Activated T-helper 2 cell treated with anti-CD3 and anti-CD28 coated beads, Interferon-gamma antibody, Interleukin-2, Interleukin-4, amounts not matched to agents 10 μg/mL and 5 μg/mL and 100 μg/mL, durations not matched to agents 14 hours and 24 hours and 36 hours (primary cell): Measurements from ENCODE around the gene ORC6. TPM values are rescaled to one million over a fixed set of nuclear protein-coding genes. Genes with fewer than 3 reads are reported as not detected.

Experiments
- DNase-seq: peaks from one replicate; pipeline ENCODE4 v3.0.0; 2021; ENCODE audit warnings: low spot score
- H3K27ac Mint-ChIP-seq: one replicate; pipeline ENCODE4 v1.8.0; 2021; ENCODE audit warnings: mixed read lengths
- H3K27me3 Mint-ChIP-seq: one replicate; pipeline ENCODE4 v1.8.0; 2021; ENCODE audit warnings: low read depth, mixed read lengths
- H3K36me3 Mint-ChIP-seq: one replicate; pipeline ENCODE4 v1.8.0; 2021; ENCODE audit warnings: low read depth, mixed read lengths
- H3K4me1 Mint-ChIP-seq: one replicate; pipeline ENCODE4 v1.8.0; 2021; ENCODE audit warnings: low read depth, mixed read lengths
- H3K4me3 Mint-ChIP-seq: one replicate; pipeline ENCODE4 v1.8.0; 2021; ENCODE audit warnings: low read depth, mild to moderate bottlenecking, moderate library complexity, mixed read lengths
- H3K9me3 Mint-ChIP-seq: one replicate; pipeline ENCODE4 v1.8.0; 2021; ENCODE audit warnings: mixed read lengths
- intact Hi-C: fragments of 100-400 bp; cut with micrococcal nuclease; formaldehyde crosslinking; loops from one replicate; pipeline ENCODE4 v1.15.1; 2023
- total RNA-seq: library from RNA; stranded (reverse); gene quantifications from 2 replicates; pipeline ENCODE4 v1.2.3, GENCODE V29; 2022

The ORC6 gene
- total RNA-seq, 1 donor from 2014 or later: 56.8 TPM

DNA sequence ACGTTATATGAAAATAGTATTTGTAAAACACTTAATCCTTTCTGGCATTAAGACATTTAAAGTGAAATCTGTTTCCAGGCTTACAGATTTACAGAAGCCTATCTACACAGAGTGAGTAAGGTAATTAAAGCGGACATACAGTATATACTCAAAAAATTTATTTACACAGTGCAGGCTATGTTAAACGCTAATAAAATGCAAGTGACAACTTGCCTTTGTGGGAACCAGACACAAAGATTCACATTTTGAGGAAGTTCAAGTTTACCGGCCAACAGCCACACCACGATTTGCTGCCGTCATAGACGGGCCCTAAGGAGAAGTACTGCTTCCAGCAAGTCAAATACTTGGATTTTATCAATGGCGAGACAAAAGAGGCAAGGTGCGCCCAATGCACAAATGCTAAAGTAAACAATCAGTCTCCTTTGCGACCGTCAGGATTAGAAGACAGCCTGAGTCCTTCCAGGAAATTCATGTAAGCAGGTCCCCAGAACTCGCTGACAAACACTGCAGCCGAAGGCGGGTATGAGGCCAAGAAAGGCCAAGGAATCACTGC, 1.3 kb upstream of the ORC6 start:
- H3K9me3 Mint-ChIP-seq: no peaks in the 10 kb centered on the region
- H3K36me3 Mint-ChIP-seq: peaks cover 19% of the 10 kb centered on the region
- intact Hi-C loops: loop anchor here (2.0 to 5.0 kb wide), 3 partner anchors 66 to 774 kb away; partner anchors contain the start of genes DNAJA2, ITFG1, PHKB and SHCBP1
- H3K4me1 Mint-ChIP-seq: peaks cover 46% of the 10 kb centered on the region
- DNase-seq: no peak
- H3K27me3 Mint-ChIP-seq: no peaks in the 10 kb centered on the region
- no peak overlapping the region for H3K27ac Mint-ChIP-seq
- H3K4me3 Mint-ChIP-seq: no peak overlapping the region

DNA sequence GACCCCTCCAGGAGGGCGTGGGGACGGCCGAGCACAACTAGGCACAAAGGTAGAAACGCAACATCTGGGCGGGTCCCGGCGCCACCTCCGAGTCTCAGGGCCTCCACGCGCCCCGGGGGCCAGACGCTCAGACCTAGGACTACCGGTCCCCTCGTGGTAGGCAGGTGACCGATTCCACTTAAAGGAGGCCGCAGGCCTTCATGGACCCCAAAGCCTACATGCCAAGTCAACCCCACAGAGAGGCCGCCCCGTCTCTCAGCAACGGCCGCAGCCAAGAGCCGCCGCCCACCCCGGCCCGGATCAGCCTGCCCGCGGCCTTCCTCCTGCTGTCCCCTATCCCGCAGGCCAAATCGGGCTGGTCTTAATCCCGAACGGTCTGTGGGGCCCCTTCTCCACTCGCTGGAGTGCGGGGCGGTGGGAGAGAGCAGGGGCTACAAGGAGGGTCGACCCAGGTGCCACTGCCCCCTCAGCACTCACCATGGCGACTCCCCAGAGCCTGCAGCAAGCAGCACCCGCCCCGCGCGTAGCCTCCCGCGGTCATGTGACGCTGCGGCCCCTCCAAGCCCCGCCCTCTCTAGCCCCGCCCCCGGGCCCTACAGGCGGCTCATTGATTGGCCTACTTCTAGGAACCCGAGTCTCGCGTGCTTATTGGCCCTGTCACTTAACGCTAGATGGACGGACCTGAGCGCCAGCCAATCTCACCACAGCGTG, 650 bp upstream of the ORC6 start, which contains the start of gene VPS35:
Gene VPS35 (minus strand): TSS at position 525 of the 711 bp plus-strand sequence. CDS start 45 bp downstream, at position 480.
- Mint-ChIP-seq H3K9me3 (no peaks in the 10 kb centered on the region), H3K36me3 (peaks cover 22% of the 10 kb centered on the region), H3K27ac (no peak within 1 kb of the TSS), H3K4me3 (no peak within 1 kb of the TSS), H3K27me3 (no peaks in the 10 kb centered on the region), H3K4me1 (peaks cover 46% of the 10 kb centered on the region)
- intact Hi-C loops: loop anchor here (1.0 to 5.0 kb wide), 5 partner anchors 67 to 773 kb away; partner anchors contain the start of genes C16orf87, DNAJA2, GPT2 and ITFG1
- peak; percentile 99 for DNase-seq

DNA sequence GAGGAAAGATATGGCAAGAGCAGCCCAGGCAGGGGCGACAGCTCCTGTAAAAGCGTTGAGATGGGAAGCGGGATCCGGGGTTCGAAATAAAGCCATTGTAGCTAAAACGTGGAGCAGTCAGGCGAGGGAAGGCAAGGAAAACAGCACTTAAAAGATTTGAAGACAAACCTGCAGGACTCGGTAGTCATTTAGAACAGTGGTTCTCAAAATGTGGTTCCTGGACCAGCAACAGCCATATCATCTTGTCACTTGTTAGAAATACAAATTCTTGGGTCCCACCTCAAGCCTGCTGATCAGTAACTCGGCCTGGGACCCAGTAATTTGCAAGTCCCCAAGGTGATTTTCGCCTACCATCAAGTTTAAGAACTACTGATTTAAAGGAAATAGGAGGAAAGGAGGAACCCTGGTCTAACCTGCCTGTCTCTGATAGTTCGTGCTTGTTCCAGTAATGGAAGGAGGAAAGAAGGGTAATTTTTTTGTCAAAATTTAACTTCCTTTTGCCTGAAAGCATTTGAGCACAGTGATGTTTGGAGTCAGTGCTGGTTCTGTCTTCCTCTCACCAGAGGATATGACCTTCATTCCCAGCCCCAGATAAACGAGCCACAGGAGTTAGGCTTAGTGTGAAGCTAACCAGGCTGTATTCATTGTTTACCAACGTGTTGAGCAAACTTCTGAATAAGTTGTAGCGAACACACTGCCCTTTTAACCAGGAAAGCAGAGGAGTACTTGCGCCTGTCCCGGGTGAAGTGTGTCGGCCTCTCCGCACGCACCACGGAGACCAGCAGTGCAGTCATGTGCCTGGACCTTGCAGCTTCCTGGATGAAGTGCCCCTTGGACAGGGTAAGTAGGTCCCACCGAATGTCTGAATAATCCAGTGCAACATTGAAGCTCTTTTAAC, 1.1 kb downstream of the ORC6 start:
- intact Hi-C loops: loop anchor here (1.0 kb wide), 1 partner anchor 138 kb away; no protein-coding TSS in a partner anchor
- no peak overlapping the region for H3K27ac Mint-ChIP-seq
- no peak for DNase-seq
- H3K9me3 Mint-ChIP-seq: no peaks in the 10 kb centered on the region
- H3K4me1 Mint-ChIP-seq: peaks cover 40% of the 10 kb centered on the region
- H3K36me3 Mint-ChIP-seq: peaks cover 33% of the 10 kb centered on the region
- no peaks in the 10 kb centered on the region for H3K27me3 Mint-ChIP-seq
- no peak overlapping the region for H3K4me3 Mint-ChIP-seq

DNA sequence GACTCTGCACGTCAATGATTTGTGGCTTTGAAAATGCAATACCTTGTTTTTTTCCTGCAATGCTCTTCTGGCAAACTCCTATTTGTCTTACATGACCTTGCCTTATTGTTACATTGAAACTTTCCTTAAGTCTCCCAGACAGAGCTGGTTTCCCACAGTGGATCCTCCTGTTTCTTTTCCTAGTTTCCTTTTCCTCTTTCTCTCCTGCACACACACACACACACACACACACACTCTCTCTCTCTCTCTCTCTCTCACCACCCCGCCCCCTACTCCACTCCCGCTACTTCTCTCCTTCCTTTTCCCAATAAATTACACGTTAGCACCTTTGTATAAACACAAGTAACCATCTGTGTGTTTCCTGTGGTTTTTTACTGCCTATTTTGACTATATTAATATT, 2.3 kb downstream of the ORC6 start:
- Mint-ChIP-seq H3K27me3 (no peaks in the 10 kb centered on the region), H3K36me3 (peaks cover 39% of the 10 kb centered on the region), H3K4me3 (no peak overlapping the region), H3K9me3 (no peaks in the 10 kb centered on the region), H3K27ac (no peak overlapping the region), H3K4me1 (peaks cover 37% of the 10 kb centered on the region)
- intact Hi-C loops: no loop called here
- no peak for DNase-seq

DNA sequence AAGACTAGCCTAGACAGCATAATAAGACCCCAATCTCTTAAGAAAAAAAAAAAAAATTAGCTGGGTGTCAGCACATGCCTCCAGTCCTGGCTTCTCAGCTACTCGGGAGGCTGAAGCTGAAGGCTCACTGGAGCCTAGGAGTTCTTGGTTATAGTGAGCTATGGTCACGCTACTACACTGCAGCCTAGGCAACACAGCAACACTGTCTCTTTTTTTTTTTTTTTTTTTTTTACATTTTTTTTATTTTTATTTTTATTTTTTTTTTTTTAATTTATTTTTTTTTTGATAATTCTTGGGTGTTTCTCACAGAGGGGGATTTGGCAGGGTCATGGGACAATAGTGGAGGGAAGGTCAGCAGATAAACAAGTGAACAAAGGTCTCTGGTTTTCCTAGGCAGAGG, 4.1 kb downstream of the ORC6 start:
- H3K4me3 Mint-ChIP-seq: no peak overlapping the region
- no peaks in the 10 kb centered on the region for H3K27me3 Mint-ChIP-seq
- no peak overlapping the region for H3K27ac Mint-ChIP-seq
- H3K9me3 Mint-ChIP-seq: no peaks in the 10 kb centered on the region
- DNase-seq: no peak
- peaks cover 22% of the 10 kb centered on the region for H3K4me1 Mint-ChIP-seq
- peaks cover 54% of the 10 kb centered on the region for H3K36me3 Mint-ChIP-seq
- intact Hi-C loops: no loop called here

DNA sequence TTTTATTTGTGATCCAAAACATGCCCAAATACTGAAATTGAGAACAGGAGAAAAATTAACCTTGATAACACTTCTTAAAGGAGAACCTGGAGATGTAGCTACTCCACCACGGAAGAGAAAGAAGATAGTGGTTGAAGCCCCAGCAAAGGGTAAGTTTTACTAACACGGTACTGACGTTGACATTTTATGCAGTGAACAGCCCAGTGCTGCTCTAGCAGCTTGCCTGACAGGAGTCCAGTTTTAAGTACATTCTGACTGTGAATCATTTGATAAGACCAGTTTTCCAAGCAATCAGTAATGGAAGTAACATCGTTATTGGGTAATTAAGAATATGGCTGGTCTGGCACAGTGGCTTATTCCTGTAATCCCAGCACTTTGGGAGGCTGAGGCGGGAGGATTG, 6.5 kb downstream of the ORC6 start:
- peaks cover 16% of the 10 kb centered on the region for H3K4me1 Mint-ChIP-seq
- no peaks in the 10 kb centered on the region for H3K9me3 Mint-ChIP-seq
- H3K36me3 Mint-ChIP-seq: peaks cover 63% of the 10 kb centered on the region
- intact Hi-C loops: no loop called here
- H3K27ac Mint-ChIP-seq: no peak overlapping the region
- H3K4me3 Mint-ChIP-seq: no peak overlapping the region
- H3K27me3 Mint-ChIP-seq: no peaks in the 10 kb centered on the region
- DNase-seq: no peak

DNA sequence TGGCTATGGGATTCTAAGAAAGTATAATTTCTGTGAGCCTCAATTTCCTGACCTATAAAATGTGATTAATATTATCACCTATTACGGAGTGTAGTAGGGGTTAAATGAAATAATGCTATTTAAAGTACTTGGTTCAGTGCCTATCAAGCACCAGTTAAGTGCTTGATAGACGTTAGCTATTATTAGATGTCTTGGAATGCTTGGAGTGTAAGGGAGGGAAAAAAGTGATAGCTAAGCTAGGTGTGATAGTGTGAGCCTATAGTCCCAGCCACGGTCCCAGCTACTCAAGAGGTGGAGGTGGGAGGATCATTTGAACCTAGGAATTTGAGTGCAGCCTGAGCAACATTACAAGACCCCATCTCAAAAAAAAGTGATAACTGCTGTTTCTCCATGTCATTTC, 7.5 kb downstream of the ORC6 start:
- intact Hi-C loops: no loop called here
- Mint-ChIP-seq H3K27me3 (no peaks in the 10 kb centered on the region), H3K4me3 (no peak overlapping the region), H3K36me3 (peaks cover 56% of the 10 kb centered on the region), H3K4me1 (peaks cover 6% of the 10 kb centered on the region), H3K9me3 (no peaks in the 10 kb centered on the region), H3K27ac (no peak overlapping the region)
- no peak for DNase-seq

DNA sequence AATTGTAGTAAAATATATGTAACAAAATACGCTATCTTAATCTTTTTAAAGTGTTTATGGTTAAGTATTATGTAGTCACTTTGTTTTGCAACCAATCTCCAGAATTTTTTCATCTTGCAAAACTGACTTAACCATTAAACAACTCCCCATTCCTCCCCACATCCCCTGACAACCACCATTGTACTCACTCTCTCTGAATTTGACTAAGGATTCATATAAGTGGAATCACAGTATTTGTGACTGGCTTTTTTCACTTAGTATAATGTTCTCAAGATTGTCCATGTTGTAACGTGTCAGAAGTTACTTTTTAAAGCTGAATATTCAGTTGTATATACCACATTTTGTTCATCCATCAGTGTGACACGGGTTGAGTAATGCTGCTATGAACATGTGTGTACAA, 10.6 kb downstream of the ORC6 start:
- Mint-ChIP-seq H3K4me3 (no peak overlapping the region), H3K27ac (no peak overlapping the region), H3K9me3 (no peaks in the 10 kb centered on the region), H3K36me3 (peaks cover 45% of the 10 kb centered on the region), H3K27me3 (no peaks in the 10 kb centered on the region), H3K4me1 (peaks cover 2% of the 10 kb centered on the region)
- no peak for DNase-seq
- intact Hi-C loops: no loop called here

DNA sequence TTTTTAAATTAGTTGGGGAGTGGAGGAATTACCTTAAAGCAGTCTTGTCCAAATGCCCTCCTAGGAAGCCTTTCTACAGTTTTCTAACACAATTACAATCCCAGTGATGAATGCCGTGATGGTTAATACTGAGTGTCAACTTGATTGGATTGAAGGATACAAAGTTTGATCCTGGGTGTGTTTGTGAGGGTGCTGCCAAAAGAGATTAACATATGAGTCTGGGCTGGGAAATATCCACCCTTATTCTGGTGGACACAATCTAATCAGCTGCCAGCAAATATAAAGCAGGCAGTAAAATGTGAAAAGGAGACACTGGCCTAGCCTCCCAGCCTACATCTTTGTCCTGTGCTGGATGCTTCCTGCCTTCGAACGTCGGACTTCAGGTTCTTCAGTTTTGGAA, 12.2 kb downstream of the ORC6 start:
- no peak for DNase-seq
- H3K4me3 Mint-ChIP-seq: no peak overlapping the region
- no peaks in the 10 kb centered on the region for H3K27me3 Mint-ChIP-seq
- intact Hi-C loops: no loop called here
- H3K9me3 Mint-ChIP-seq: no peaks in the 10 kb centered on the region
- peaks cover 3% of the 10 kb centered on the region for H3K4me1 Mint-ChIP-seq
- no peak overlapping the region for H3K27ac Mint-ChIP-seq
- peaks cover 34% of the 10 kb centered on the region for H3K36me3 Mint-ChIP-seq

DNA sequence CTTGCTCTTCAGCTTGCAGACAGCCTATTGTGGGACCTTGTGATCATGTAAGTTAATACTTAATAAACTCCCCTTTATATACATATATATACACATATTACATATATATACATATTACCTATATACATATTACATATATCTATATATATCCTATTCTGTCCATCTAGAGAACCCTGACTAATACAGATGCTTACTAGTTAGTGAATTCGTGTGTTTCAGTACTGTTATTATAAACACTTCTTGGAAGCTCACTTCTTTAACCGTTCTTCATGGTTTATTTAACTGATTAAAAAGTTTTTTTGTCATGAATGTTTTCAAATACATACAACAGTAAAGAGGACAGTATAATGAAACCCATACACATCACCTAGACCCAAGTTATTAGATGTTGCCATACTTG, 12.6 kb downstream of the ORC6 start:
- Mint-ChIP-seq H3K27me3 (no peaks in the 10 kb centered on the region), H3K36me3 (peaks cover 31% of the 10 kb centered on the region), H3K27ac (no peak overlapping the region), H3K4me1 (peaks cover 7% of the 10 kb centered on the region), H3K9me3 (no peaks in the 10 kb centered on the region), H3K4me3 (no peak overlapping the region)
- DNase-seq: no peak
- intact Hi-C loops: no loop called here

DNA sequence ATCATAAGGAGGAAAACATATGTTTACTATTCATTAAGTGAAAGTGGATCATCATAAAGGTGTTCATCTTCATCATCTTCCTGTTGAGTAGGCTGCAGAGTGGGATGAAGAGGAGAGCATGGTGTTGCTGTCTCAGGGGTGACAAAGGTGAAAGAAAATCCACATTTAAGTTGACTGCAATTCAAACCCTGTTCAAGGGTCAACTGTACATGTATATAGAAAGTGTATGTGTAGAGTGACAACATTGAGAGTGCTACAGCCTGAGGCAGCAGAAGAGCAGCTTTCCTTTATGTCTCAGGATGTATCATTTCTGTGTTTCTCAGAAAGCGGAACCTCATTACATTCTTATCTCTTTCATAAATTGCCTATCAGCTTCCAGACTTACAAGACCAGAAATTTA, 17.2 kb downstream of the ORC6 start:
- no peak for DNase-seq
- Mint-ChIP-seq H3K36me3 (peaks cover 8% of the 10 kb centered on the region), H3K4me1 (peaks cover 8% of the 10 kb centered on the region), H3K9me3 (no peaks in the 10 kb centered on the region), H3K4me3 (no peak overlapping the region), H3K27ac (no peak overlapping the region), H3K27me3 (no peaks in the 10 kb centered on the region)
- intact Hi-C loops: no loop called here

DNA sequence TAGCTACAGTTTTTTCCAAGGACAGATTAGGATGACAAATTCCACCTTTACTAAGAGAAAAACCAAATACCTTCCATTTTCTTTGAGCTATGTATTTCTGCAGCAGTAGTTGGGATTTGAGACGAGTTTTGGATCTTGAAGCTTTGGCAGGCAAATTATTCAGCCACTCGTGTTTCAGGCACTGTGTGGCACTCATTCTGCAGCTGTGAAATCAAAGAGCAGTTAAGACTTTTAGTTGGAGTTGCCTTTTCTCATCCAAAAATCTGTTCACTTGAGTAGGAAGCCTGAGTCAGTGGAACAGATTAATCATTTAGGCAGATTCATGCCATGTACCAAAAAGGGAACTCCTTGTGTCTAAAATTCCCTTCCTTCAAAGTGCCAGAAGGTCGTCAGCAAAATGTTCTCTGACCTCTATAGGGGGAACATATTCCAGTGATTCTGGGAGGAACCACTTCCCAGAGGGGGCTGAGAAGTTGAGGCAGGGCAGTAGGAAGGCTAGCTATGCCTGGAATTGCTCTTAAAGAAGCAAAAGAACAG, 20.1 kb downstream of the ORC6 start:
- no peak overlapping the region for H3K4me3 Mint-ChIP-seq
- intact Hi-C loops: no loop called here
- H3K9me3 Mint-ChIP-seq: no peaks in the 10 kb centered on the region
- peaks cover 15% of the 10 kb centered on the region for H3K4me1 Mint-ChIP-seq
- no peaks in the 10 kb centered on the region for H3K27me3 Mint-ChIP-seq
- DNase-seq: no peak
- H3K27ac Mint-ChIP-seq: no peak overlapping the region
- no peaks in the 10 kb centered on the region for H3K36me3 Mint-ChIP-seq
